ENCODE data around the gene PPP1R16B. TPM values are rescaled to one million over a fixed set of nuclear protein-coding genes. Genes with fewer than 3 reads are reported as not detected.

Gene PPP1R16B
- total RNA-seq, 1 experiment from 2014 or later, result 0.15 TPM

DNA sequence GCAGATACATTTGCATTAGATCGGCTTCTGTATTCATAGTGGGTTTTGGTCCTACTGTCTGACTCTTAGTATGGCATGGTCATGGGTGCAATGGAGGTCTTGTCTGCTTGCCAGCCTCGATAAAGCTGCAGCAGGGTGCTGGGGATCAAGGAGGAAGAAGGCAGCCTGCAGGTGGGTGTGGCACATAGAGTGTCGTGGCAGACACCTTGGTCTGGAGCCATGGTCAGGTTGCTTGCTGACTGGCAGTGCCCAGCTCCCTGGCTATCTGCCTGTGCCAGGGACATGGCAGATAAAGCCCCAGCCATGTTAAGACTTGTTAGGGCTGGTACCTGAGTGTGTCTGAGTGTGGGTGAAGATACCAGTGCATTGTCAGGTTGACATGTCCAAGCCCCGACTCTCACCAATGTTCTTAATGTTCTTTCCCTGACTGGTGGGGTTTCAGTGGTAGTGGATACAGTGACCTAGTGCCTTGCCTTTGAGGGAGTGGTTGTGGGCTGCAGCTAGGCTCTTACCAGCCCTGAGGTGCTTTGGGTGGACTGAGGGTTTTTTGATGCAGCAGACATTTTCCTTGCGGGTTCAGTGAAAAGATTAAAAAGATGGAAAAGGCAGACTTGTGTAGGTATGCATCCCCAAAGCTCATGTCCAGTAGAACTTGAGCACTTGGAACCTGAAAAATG is 122.5 kb downstream of the PPP1R16B start:
- H3K9ac ChIP-seq (ENCODE audit: low read length), result peak overlapping the region; percentile 94
- no peaks in the 10 kb centered on the region for H3K27me3 ChIP-seq (ENCODE audit: low read length)
- H3K36me3 ChIP-seq (ENCODE audit: insufficient read depth, low read length), result peaks cover 10% of the 10 kb centered on the region; the same call in 1 of the 2 replicates
- H3K9me2 ChIP-seq (replicated peaks; ENCODE audit: insufficient read depth, low read length), result no peaks in the 10 kb centered on the region
- no peak overlapping the region for H3K27ac ChIP-seq (ENCODE audit: low read length)
- no peaks in the 10 kb centered on the region for H3K9me3 ChIP-seq (ENCODE audit: low read length)
- peak overlapping the region; percentile 71 for H3K4me3 ChIP-seq (ENCODE audit: low read length)
- peaks cover 4% of the 10 kb centered on the region; the same call in 1 of the 2 replicates for H4K20me1 ChIP-seq (ENCODE audit: insufficient read depth, low read depth, low read length)
- DNase-seq, result peak; percentile 57
- peaks cover 30% of the 10 kb centered on the region for H3K4me1 ChIP-seq (ENCODE audit: low read length)
- peaks cover 68% of the 10 kb centered on the region for H3K79me2 ChIP-seq (ENCODE audit: low read length)
- no peak overlapping the region for H2AFZ ChIP-seq (ENCODE audit: low read length)
- peak overlapping the region; percentile 73 for H3K4me2 ChIP-seq (ENCODE audit: low read depth, low read length, poor library complexity, severe bottlenecking)

DNA sequence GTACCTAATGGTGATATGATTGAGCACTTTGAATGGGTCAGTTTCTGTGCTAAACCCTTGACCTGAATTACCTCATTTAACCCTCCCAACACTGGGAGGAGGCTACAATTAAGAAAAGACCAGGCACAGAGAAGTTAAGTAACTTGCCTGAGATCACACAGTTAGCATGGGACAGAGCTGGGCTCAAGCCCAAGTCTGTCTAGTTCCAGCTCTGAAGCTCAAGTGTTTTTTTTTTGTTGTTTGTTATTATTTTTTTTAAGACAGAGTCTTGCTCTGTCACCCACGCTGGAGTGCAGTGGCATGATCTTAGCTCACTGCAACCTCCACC is 124.7 kb downstream of the PPP1R16B start:
- no peak for DNase-seq
- H3K79me2 ChIP-seq (ENCODE audit: low read length), result peaks cover 90% of the 10 kb centered on the region
- peaks cover 4% of the 10 kb centered on the region; the same call in 1 of the 2 replicates for H4K20me1 ChIP-seq (ENCODE audit: insufficient read depth, low read depth, low read length)
- no peak overlapping the region for H2AFZ ChIP-seq (ENCODE audit: low read length)
- H3K27me3 ChIP-seq (ENCODE audit: low read length), result no peaks in the 10 kb centered on the region
- H3K36me3 ChIP-seq (ENCODE audit: insufficient read depth, low read length), result peaks cover 17% of the 10 kb centered on the region; the same call in 1 of the 2 replicates
- H3K9me3 ChIP-seq (ENCODE audit: low read length), result no peaks in the 10 kb centered on the region
- H3K27ac ChIP-seq (ENCODE audit: low read length), result no peak overlapping the region
- H3K9ac ChIP-seq (ENCODE audit: low read length), result no peak overlapping the region
- H3K4me1 ChIP-seq (ENCODE audit: low read length), result peaks cover 30% of the 10 kb centered on the region
- H3K9me2 ChIP-seq (replicated peaks; ENCODE audit: insufficient read depth, low read length), result no peaks in the 10 kb centered on the region
- no peak overlapping the region for H3K4me3 ChIP-seq (ENCODE audit: low read length)
- H3K4me2 ChIP-seq (ENCODE audit: low read depth, low read length, poor library complexity, severe bottlenecking), result no peak overlapping the region

DNA sequence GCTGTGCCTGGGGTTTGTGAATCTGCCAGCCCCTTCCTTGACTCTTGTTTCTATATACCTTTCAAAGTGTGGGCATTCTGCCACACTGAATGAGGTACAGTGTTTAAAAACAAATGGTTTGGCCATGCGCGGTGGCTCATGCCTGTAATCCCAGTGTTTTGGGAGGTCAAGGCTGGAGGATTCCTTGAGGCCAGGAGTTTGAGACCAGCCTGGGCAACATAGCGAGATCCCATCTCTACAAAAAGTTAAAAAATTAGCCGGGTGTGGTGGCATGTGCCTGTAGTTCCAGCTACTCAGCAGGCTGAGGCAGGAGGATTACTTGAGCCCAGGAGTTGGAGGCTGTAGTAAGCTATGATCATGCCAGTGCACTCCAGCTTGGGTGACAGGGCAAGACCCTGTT is 126.5 kb downstream of the PPP1R16B start:
- Histone ChIP-seq H3K9me2 (replicated peaks; ENCODE audit: insufficient read depth, low read length) (no peaks in the 10 kb centered on the region), H3K4me3 (ENCODE audit: low read length) (no peak overlapping the region), H3K79me2 (ENCODE audit: low read length) (peaks cover 100% of the 10 kb centered on the region), H4K20me1 (ENCODE audit: insufficient read depth, low read depth, low read length) (peaks cover 12% of the 10 kb centered on the region; the same call in 1 of the 2 replicates), H2AFZ (ENCODE audit: low read length) (no peak overlapping the region), H3K9ac (ENCODE audit: low read length) (no peak overlapping the region), H3K36me3 (ENCODE audit: insufficient read depth, low read length) (peaks cover 17% of the 10 kb centered on the region; the same call in 1 of the 2 replicates), H3K9me3 (ENCODE audit: low read length) (no peaks in the 10 kb centered on the region), H3K4me2 (ENCODE audit: low read depth, low read length, poor library complexity, severe bottlenecking) (no peak overlapping the region), H3K27ac (ENCODE audit: low read length) (no peak overlapping the region), H3K4me1 (ENCODE audit: low read length) (peaks cover 30% of the 10 kb centered on the region), H3K27me3 (ENCODE audit: low read length) (no peaks in the 10 kb centered on the region)
- DNase-seq, result no peak

DNA sequence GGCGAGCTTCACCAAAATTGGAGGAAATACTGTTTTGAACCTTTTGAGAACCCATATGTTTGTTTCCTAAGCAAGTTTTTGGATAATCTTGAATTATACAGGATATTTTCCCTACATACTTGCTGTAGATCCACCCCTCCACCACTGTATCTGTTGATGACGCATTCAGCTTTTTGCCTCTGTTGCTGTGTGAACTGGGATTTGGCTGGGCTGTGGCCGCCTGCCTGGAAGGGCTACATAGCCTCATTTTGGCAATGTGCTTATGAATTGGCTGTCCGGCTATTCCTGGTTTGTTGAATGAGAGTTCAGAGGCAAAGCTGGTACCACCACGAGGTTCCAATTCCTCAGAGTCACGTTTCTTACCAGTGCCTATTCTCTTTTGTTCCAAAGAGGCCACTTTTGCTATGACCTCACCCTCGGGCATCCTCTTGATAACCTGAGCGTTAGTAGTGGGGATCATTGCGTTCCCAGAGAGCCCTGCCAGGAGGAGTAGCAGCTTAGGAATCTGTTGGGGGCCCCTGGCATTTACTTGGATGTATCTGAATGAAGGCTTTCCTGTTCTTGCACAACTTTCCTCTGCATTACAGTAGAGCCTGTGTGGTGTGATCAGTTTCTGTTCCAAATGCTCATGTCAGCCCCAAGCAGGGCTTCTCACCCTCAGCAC is 127.1 kb downstream of the PPP1R16B start:
- no peak overlapping the region for H3K9ac ChIP-seq (ENCODE audit: low read length)
- no peak overlapping the region for H3K4me2 ChIP-seq (ENCODE audit: low read depth, low read length, poor library complexity, severe bottlenecking)
- no peak for DNase-seq
- no peak overlapping the region for H2AFZ ChIP-seq (ENCODE audit: low read length)
- no peak overlapping the region for H3K27ac ChIP-seq (ENCODE audit: low read length)
- H3K4me1 ChIP-seq (ENCODE audit: low read length), result peaks cover 29% of the 10 kb centered on the region
- H3K79me2 ChIP-seq (ENCODE audit: low read length), result peaks cover 100% of the 10 kb centered on the region
- H3K4me3 ChIP-seq (ENCODE audit: low read length), result no peak overlapping the region
- no peaks in the 10 kb centered on the region for H3K9me2 ChIP-seq (replicated peaks; ENCODE audit: insufficient read depth, low read length)
- H3K9me3 ChIP-seq (ENCODE audit: low read length), result no peaks in the 10 kb centered on the region
- peaks cover 13% of the 10 kb centered on the region; the same call in 1 of the 2 replicates for H4K20me1 ChIP-seq (ENCODE audit: insufficient read depth, low read depth, low read length)
- H3K36me3 ChIP-seq (ENCODE audit: insufficient read depth, low read length), result peaks cover 17% of the 10 kb centered on the region; the same call in 1 of the 2 replicates
- no peaks in the 10 kb centered on the region for H3K27me3 ChIP-seq (ENCODE audit: low read length)

DNA sequence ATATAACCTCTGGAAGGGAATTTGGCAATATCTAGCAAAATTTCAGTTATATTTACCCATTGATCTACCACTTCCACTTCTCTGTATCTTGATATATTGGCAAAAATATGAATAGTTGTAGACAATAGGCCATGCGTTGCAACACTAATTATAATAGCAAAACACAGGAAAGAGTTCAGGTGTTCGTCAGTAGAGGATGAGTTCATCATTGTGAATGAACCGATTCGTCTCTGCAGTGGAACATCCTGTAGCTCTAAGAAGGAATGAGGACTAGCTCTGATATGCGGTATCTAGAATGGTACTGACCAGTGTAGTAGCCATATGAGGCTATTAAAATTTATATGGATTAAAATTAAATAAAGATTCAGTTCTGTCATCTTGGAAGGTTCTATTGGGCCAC is 129.0 kb downstream of the PPP1R16B start:
- peaks cover 19% of the 10 kb centered on the region; the same call in 1 of the 2 replicates for H4K20me1 ChIP-seq (ENCODE audit: insufficient read depth, low read depth, low read length)
- DNase-seq, result no peak
- H3K27me3 ChIP-seq (ENCODE audit: low read length), result no peaks in the 10 kb centered on the region
- H3K79me2 ChIP-seq (ENCODE audit: low read length), result peaks cover 100% of the 10 kb centered on the region
- no peaks in the 10 kb centered on the region for H3K9me3 ChIP-seq (ENCODE audit: low read length)
- no peak overlapping the region for H3K9ac ChIP-seq (ENCODE audit: low read length)
- H3K9me2 ChIP-seq (replicated peaks; ENCODE audit: insufficient read depth, low read length), result no peaks in the 10 kb centered on the region
- H3K4me3 ChIP-seq (ENCODE audit: low read length), result no peak overlapping the region
- H2AFZ ChIP-seq (ENCODE audit: low read length), result no peak overlapping the region
- H3K36me3 ChIP-seq (ENCODE audit: insufficient read depth, low read length), result peaks cover 22% of the 10 kb centered on the region; the same call in 1 of the 2 replicates
- peaks cover 12% of the 10 kb centered on the region for H3K4me1 ChIP-seq (ENCODE audit: low read length)
- H3K27ac ChIP-seq (ENCODE audit: low read length), result no peak overlapping the region
- H3K4me2 ChIP-seq (ENCODE audit: low read depth, low read length, poor library complexity, severe bottlenecking), result no peak overlapping the region

DNA sequence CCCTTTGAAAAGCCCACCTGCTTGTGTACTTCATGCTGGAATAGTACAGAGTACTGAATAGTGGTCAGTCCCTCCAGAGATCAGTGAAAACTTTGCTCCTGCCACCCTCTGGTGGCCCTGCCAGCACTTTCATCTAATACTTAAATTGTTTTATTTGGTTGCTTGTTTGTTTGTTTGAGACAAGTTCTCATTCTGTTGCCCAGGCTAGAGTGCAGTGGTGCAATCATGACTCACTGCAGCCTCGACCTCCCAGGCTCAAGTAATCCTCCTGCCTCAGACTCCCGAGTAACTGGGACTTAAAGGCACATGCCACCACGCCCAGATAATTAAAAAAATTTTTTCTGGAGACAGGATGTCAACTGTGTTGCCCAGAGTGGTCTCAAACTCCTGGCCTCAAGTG is 129.8 kb downstream of the PPP1R16B start:
- Histone ChIP-seq H3K4me1 (ENCODE audit: low read length) (peaks cover 7% of the 10 kb centered on the region; the same call in 1 of the 2 replicates), H3K9ac (ENCODE audit: low read length) (no peak overlapping the region), H3K36me3 (ENCODE audit: insufficient read depth, low read length) (peaks cover 17% of the 10 kb centered on the region; the same call in 1 of the 2 replicates), H3K9me3 (ENCODE audit: low read length) (no peaks in the 10 kb centered on the region), H3K27me3 (ENCODE audit: low read length) (no peaks in the 10 kb centered on the region), H3K27ac (ENCODE audit: low read length) (no peak overlapping the region), H4K20me1 (ENCODE audit: insufficient read depth, low read depth, low read length) (peaks cover 19% of the 10 kb centered on the region; the same call in 1 of the 2 replicates), H3K9me2 (replicated peaks; ENCODE audit: insufficient read depth, low read length) (no peaks in the 10 kb centered on the region), H3K79me2 (ENCODE audit: low read length) (peaks cover 100% of the 10 kb centered on the region), H2AFZ (ENCODE audit: low read length) (no peak overlapping the region), H3K4me2 (ENCODE audit: low read depth, low read length, poor library complexity, severe bottlenecking) (no peak overlapping the region), H3K4me3 (ENCODE audit: low read length) (no peak overlapping the region)
- no peak for DNase-seq

DNA sequence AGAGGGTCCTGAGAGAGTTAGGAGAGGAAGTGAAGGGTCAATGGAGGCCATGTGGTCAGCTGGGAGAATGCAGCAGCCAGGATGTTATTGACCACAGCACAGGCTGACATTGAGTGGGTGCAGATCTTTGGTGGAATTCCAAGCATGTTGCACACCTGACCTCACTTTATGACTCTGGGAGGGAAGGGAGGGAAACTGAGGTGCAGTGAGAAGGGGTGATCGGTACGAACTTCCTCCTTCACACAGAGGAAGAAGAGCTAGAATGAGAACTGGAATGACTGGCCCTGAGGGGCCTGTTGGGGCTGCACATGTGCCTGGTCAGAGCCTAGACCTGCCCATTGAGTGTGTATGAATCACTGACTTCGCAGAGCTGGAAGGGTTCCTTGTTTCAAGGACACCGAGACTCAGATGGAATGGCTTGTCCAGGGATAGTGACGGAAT is 130.5 kb downstream of the PPP1R16B start:
- Histone ChIP-seq H2AFZ (ENCODE audit: low read length) (no peak overlapping the region), H3K9me2 (replicated peaks; ENCODE audit: insufficient read depth, low read length) (no peaks in the 10 kb centered on the region), H3K79me2 (ENCODE audit: low read length) (peaks cover 99% of the 10 kb centered on the region), H4K20me1 (ENCODE audit: insufficient read depth, low read depth, low read length) (peaks cover 19% of the 10 kb centered on the region; the same call in 1 of the 2 replicates), H3K4me1 (ENCODE audit: low read length) (peaks cover 5% of the 10 kb centered on the region; the same call in 1 of the 2 replicates), H3K27me3 (ENCODE audit: low read length) (no peaks in the 10 kb centered on the region), H3K9me3 (ENCODE audit: low read length) (no peaks in the 10 kb centered on the region), H3K9ac (ENCODE audit: low read length) (no peak overlapping the region), H3K27ac (ENCODE audit: low read length) (no peak overlapping the region), H3K4me2 (ENCODE audit: low read depth, low read length, poor library complexity, severe bottlenecking) (no peak overlapping the region), H3K36me3 (ENCODE audit: insufficient read depth, low read length) (peaks cover 16% of the 10 kb centered on the region; the same call in 1 of the 2 replicates), H3K4me3 (ENCODE audit: low read length) (no peak overlapping the region)
- no peak for DNase-seq

DNA sequence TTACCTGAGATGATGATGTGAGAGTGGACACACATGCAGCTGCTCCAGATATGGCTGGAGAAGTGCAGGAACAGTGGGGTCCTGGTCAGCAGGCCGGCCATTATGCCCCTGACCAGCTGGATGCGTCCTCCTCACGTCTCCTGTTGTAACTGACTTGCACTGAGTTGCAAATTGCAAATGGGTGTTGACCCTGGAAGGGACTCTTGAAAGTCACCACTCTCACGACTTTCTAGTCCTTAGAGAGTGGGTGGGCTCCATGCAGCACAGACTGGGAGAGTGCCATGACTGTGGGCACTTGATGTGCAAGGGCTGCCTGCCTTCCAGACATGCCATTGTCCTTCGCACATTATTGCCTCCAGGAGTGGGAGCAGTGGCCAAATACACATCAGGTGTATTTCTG is 131.5 kb downstream of the PPP1R16B start:
- peaks cover 13% of the 10 kb centered on the region; the same call in 1 of the 2 replicates for H3K36me3 ChIP-seq (ENCODE audit: insufficient read depth, low read length)
- H3K4me1 ChIP-seq (ENCODE audit: low read length), result no peaks in the 10 kb centered on the region; the same call in 1 of the 2 replicates
- H3K4me3 ChIP-seq (ENCODE audit: low read length), result no peak overlapping the region
- H3K27me3 ChIP-seq (ENCODE audit: low read length), result no peaks in the 10 kb centered on the region
- peaks cover 99% of the 10 kb centered on the region for H3K79me2 ChIP-seq (ENCODE audit: low read length)
- H4K20me1 ChIP-seq (ENCODE audit: insufficient read depth, low read depth, low read length), result peaks cover 19% of the 10 kb centered on the region; the same call in 1 of the 2 replicates
- H2AFZ ChIP-seq (ENCODE audit: low read length), result no peak overlapping the region
- no peaks in the 10 kb centered on the region for H3K9me3 ChIP-seq (ENCODE audit: low read length)
- H3K9me2 ChIP-seq (replicated peaks; ENCODE audit: insufficient read depth, low read length), result no peaks in the 10 kb centered on the region
- no peak overlapping the region for H3K27ac ChIP-seq (ENCODE audit: low read length)
- no peak overlapping the region for H3K4me2 ChIP-seq (ENCODE audit: low read depth, low read length, poor library complexity, severe bottlenecking)
- no peak overlapping the region for H3K9ac ChIP-seq (ENCODE audit: low read length)
- DNase-seq, result no peak
